ENCODE measurements around the gene NCKAP5.

Gene NCKAP5

DNA sequence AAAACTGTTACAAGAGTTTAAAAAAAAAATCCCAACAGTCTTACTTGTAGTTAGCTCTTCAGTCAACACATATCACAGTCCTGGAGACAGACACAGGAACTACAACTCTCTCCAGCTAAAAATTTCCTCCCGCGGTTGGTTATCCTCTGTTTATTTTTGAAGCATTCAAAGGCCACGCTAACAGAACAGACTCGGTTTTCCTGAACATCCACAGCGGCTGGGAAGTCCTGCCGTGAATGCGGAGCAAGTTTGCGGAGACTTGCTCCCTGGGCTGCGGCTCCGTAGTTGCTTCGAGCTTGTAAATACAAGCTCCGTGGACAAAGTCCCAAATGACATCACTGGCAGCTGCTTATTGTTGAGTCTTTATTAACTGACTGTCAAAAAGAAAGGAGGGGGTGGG, at the start of gene NCKAP5:
NCKAP5 (minus strand) TSS at position 292 of the 400 bp plus-strand sequence. CDS start 50,937 bp downstream, outside the sequence.
- DNase-seq (ENCODE audit: low spot score), result peak; percentile 34

DNA sequence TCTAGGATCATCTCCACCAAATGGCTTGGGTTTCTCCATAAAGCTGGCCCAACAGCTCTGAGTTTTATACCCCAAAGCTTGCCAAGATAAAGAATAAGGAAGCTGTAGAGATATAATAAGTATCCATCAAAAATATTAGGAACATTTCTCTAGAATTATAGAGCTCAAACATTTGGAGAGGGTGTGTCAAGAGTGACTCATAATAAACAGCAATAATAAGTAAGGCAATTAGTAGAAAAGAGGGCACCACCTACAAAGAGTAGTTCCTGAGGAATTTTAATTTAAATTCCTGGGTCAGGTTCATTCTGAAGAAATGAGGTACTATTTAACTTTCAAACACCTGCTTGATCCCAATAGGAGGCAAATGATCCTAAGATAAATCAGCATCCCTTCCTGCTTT, 41.4 kb upstream of the NCKAP5 start:
- no peak for DNase-seq (ENCODE audit: low spot score)

DNA sequence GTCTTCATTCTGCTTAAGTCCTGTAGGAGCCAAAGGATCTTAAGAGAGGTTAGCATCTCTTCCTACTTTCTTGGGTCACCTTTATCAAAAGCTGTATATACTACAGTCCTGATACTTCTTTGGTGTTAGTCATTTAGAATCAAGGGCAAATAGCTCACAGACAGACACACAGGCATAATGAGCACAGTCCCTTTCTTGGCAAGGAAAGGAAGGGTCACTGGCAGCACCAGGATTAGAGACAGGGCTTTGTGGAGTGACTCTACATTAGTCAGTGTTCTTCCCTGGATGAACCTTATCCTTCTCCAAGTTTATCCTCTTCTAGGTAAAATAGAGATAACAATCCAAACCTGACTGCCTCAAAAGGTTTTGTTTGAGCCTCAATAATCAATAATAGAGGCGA, 40.0 kb upstream of the NCKAP5 start:
- no peak for DNase-seq (ENCODE audit: low spot score)

DNA sequence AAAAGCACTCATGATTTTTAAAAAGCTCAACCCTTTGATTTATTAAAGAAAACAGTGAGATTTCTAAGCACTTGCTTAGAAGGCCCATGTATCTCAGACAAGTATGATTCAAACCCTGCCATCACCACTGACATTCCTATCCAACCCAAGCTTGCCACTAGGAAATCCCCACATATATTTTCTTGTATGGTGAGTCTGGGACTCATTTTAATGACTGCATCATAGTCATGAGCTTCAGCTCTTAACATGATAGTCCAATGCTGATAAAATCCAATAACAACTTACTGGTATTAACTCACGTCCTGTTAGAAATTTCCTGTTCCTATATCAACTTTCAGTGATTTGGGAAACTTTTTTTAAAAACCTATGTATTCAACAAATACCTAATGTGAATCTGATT, 39.4 kb upstream of the NCKAP5 start:
- no peak for DNase-seq (ENCODE audit: low spot score)

DNA sequence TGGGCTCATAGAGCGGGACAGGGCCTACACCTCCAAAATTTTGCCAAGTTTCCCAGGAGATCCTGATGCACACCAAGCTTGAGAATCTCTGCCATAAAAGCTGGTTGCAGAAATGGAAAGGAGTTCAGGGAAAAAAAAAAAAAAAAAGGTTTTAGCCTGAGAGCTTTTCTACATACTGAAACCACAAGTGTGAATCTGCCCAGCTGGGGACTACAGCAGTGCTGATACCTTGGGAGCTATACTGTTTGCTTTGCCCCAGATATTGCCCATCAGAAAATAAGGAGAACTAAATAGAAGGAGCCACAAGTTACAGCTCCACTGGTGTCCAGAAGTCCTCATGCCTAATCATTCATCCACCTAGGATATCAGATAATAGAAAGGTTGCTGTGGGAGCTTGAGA, 38.4 kb upstream of the NCKAP5 start:
- no peak for DNase-seq (ENCODE audit: low spot score)

DNA sequence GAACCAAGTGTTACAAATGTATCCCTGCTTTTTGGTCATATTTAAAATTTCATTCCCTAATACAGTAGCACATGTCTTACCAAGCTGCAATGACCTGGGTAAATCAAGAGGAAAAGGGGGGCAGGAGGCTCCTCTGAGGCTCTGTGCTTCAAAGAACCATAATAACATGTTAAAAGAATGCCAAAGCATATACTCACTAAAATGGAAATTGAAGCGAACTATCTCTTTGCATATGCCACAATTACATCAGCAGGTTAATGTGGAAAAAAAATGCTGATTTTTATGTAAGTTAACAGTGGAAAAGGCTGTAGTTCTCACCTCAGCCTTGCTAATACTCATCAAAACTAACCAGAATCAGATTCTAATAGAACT, 37.5 kb upstream of the NCKAP5 start:
- DNase-seq (ENCODE audit: low spot score), result no peak

DNA sequence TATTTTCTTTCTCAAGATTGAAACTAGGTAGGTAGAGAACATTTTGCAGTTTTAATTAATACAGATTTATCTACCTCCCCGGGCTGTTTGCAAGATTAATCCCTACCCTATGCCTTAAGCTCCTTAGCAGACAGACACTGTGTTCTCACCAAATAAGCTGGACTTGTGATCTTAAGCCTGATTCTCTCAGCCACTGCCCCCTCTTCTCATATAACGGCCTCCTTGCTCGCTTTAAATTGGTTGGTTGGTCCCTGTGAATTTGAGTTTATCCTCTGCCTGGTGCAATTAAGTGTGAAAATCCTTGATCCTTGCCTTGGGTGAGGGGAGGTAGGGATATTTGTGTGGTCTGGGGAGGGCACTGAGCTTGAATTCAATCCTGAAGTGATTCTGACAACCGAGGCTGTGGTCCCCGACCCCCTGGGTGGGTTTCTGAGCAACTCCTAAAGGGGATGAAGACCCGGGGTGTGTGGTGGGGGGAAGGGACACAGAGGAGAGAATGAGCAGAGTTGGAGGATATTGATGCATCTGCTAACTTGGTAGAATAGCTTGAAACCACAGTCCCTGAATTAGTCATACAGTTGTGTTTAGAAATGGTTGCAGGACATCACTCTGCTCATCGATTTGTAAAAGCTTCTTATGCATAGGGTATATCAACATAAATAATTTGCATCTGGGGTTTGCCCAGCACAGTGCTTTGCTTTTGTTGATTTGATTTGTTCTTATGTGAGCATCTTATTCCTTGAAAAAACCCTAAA, 36.9 kb upstream of the NCKAP5 start:
- no peak for DNase-seq (ENCODE audit: low spot score)

DNA sequence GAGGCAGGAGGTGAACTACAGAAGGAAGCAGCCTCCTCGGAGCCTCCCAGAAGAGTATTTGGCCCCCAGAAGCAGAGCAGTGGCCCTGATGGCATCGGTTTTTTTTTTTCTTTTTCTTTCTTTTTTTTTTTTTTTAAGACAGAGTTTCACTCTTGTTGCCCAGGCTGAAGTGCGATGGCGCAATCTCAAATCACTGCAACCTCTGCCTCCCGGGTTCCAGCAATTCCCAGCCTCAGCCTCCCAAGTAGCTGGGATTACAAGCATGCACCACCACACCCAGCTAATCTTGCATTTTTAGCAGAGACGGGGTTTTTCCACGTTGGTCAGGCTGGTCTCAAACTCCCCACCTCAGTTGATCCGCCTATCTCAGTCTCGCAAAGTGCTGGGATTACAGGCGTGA, 34.8 kb upstream of the NCKAP5 start:
- no peak for DNase-seq (ENCODE audit: low spot score)

DNA sequence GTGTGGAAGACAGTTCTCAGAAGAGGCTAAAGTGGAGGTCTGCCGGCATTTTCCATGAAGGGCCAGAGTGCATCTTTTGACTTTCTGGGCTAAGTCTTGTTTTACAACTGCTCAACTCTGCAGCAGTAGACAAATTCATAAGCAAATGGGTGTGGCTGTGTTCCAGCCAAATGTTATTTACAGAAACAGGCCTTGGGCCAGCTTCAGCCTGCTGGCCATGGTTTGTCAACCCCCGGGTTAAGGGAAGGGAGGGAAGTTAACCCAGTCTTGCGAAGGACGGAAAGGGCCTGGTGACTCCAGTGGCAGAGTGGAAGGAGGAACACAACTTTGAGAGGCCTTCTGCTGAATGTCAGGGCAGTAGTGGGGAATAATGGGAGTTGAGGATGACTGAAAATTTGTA, 34.3 kb upstream of the NCKAP5 start:
- DNase-seq (ENCODE audit: low spot score), result no peak

DNA sequence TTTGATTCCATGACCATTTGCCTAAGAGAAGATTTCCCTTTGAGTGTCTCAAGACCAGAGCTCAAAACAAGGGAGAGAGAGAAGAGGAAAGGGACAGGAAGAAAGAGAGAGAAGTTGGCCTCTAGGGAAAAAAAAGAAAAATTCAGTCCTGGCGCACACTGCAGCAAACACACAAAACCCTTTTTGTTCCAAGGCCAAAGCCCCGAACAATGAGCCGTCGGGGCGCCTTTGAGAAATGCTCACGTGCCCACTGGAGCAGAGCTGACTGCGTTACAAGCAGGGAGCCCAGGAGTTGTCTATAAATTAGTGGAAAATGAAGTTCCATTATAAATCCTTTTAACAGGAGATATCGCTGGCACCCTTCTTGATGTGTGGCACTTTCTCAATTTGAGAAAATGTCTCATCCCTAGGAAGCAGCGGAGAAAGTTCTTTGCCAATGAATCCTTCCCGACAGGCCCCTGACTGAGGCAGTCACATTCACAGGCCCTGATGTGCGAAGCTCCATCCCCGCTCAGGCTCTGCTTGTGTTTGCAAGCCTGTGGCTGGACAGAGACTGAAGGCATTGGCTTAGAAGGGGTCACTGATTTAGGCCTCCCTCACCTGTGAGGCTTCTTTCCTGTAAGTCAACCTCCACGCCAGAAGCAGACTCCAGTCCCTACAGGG, 32.1 kb upstream of the NCKAP5 start:
- DNase-seq (ENCODE audit: low spot score), result no peak

DNA sequence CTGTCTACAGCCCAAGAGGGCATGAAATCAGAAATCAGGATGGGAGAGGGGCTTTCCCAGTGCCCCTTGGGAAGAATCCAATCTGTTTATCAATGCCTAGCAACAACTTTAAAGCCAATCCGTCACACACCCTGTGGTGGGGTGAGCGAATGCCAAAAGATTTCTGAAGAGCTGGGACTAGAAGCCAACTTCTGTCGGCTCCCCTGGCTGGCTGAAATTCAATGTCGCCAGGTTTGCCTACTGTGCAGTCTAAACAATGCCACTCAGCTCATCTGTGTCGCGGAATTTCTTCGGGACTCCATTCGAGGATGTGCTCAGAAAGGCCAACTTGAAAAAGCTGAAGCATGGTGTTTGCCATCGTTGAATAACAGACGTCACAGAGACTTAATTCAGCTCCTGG, 31.5 kb upstream of the NCKAP5 start:
- DNase-seq (ENCODE audit: low spot score), result no peak

DNA sequence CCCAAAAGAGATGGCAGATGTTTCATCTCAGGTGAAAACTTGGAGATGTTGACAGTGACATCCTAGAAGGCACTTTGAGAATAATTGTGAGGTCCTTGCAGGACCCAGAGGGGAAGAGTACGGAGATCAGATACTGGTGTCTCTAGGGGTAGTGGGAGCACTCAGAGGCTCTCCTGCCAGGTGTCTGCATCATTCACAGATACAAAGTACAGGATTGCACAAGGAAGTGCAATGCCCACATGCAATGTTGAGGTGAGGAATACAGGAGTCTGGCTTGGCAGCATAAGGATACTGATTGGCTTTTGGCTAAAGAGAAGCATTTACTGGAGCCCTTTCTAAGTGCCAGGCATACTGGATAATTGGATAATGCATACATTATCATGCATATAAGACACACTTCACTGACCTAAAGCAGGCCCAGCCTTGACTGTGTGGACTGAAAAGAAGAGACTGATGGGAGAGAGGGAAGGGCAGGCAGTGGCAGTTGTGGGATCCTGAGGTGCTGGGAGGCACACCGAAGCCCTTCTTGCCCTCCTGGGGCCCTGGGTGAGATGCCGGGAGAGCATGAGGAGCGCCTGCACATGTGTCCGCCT, 31.0 kb upstream of the NCKAP5 start:
- no peak for DNase-seq (ENCODE audit: low spot score)

DNA sequence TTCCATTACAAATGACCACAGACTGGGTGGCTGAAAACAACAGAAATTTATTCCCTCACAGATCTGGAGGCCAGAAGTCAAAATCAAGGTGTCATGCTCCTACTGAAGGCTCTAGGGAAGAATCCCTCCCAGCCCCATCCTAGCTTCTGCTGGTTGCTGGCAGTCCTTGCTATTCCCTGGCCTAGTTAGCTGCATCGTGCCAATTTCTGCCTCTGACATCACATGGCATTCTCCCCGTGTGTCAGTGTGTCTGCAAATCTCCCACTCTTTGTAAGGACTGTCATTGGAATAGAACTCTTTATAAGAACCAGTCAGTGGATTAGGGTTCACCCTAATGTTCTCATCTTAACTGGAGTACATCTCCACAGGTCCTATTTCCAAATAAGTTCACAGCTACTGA, 30.5 kb upstream of the NCKAP5 start:
- DNase-seq (ENCODE audit: low spot score), result no peak

DNA sequence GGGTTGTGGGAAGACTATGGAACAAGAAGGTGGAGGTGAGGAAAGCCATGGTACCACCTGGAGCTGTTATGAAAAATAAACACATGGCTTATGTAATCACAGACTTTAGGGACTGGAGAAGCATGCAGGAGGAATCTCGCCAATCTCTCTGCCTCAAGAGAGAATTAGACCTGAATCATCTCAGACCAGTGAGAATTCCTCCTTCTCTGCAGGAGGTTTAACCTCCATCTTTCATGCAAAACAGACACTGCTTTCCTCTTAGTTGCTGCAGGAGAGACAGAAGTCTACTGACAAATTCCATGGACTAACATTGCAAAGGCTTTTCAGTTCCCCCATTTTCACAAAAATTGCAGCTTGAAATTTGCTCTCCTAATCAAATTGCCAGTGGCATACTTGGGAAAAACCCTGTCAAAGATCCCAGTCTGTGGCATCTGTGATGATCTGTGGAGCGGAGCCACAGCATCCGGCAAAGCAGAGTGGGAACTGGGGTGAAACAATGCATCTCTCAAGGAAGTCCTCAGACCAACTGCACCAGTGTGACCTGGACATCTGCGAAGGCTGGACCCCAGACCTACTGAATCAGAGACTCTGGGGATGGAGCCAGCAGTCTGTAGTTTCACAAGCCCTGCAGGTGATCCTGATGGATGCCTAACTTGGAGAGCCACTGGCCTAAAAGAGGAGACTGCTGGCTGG, 28.6 kb upstream of the NCKAP5 start:
- no peak for DNase-seq (ENCODE audit: low spot score)

DNA sequence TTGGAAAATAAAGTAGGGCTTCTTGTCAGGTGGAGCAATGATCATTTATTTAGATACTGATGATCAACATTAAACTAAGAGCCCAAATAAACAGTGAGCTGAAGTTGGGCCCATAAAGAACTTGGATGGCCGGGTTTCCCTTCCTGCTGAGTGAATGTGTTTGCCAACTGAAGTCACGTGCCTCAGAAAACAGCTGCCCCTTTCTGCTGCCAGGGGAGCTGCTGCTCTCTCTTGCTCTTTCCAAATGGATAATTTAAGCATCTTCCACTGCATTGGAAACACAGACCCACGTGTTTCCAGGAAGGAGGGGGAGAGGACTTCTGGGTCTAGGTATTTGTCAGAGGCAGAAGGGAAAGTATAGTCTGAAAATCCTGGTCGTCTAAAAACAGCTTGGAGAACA, 22.9 kb upstream of the NCKAP5 start:
- DNase-seq (ENCODE audit: low spot score), result no peak

DNA sequence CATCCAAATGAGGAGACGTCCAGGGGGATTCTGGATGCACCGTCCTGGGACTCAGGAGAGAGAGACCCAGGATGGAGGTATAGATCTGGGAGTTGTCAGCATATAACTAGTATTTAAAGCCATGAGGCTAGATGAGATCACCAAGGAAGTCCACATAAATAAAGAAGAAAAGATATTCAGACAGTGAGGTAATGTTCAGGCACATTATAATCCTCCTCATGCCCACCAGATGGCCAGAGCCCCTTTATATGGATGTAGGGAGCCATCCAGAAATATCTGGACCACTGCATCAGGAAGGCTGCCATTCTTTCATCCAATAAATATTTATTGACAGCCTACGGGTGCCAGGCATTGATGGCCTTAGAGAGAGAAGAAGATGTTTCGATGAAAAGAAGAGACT, 21.2 kb upstream of the NCKAP5 start:
- no peak for DNase-seq (ENCODE audit: low spot score)

DNA sequence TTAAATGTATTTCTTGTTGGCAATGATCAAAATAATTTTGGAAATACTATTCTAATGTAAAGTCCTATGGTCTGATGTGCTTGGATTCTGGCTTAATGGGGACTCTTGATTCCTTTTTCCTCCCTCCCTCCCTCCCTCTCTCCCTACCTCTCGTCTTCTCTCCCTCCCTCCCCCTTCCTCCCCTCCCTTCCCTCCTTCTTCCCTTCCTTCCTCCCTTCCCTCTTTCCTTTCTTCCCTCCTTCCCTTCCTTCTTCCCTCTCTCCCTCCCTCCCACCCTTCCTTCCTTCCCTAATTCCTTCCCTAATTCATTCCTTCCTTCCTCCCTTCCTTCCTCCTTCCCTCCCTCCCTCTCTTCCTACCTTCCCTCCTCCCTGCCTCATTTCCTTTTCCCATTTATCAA, 19.9 kb upstream of the NCKAP5 start:
- DNase-seq (ENCODE audit: low spot score), result no peak

DNA sequence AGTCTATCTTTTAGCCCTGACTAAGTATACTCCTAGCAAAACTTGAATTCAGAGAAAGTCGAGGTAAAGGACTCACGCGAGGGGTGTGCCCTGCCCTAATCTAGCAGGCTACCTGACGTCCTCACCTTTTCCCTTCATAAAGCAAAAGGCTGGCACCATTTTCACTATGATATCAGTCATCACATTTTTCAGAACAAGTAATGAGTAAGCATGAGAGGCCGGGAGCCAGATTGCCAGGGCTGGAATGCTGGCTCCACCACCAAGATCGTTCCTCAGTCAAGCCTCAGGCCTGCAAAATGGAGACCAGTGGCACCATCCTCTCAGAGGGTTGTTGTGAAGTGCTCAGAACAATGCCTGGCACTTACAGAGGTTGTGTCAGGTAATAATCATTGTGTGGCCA, 18.7 kb upstream of the NCKAP5 start:
- DNase-seq (ENCODE audit: low spot score), result no peak

DNA sequence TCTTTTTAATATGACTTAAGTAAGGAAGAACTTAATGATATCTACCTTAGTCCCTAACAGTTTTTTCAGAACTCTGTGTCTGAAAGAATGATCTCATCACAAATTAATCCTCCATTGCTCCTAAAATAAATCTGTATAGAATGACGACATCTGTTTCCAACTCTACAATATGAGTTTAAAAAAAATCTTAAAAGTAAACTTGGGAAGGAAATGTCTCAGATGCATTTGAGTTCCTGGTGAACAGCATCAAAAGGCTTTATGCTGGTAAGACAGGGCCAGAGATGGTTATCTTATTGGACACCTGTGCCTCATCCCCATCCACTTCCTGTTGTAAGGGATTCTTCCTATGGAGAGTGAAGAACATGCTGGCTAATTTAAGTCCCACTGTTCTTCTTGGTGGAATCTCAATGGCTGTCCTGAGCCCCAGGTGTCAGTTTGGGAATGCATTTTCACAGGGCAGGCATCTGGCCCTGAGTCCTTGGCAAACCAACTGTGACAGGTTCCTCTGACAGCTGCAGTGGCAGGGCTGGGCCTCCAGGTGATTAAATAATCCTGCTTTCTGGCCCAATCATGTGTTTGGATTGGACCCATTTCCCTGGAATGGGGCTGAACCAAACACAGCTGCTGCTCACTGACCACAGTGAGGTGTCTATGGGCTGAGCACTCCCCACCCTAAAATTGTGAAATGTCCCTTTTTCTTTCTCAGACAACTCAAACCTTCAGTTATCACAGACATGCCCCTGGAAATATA, 12.9 kb upstream of the NCKAP5 start:
- no peak for DNase-seq (ENCODE audit: low spot score)

DNA sequence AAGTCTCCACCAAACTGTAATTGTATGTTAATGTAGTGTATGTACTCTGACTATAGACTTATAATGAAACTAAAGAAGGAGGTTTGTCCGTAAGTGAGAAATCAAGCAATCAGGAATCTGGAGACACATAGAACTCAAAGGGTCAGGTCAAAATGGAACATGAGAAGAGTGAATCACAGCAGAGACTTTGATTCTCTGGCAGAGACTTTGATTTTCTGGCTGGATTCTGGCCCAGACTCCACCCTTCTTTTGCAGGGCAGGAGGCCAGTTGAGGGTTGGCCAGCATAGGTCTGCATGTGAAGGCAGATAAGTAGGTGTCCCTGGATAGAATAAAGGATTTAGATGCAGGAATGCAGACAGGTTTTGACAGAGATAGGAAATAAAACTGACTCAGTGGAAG, 11.0 kb upstream of the NCKAP5 start:
- DNase-seq (ENCODE audit: low spot score), result no peak

DNA sequence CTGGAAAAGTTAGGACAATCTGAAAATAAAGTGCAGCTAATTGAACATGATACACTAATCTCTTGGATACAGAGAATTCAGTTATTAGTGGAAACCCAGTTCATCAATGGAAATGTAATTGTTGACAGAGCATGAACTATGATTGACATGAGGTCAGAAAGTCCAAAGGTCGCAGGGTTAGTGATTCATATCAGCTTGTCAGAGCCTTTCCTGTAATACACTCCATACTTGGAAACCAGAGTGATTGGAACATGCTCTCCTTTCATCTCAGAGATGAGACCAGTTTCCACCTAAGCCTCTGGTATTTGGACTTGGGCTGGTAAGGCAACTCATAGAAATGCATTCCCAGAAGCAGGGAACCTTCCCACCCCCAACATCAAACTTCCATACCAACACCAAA, 8.5 kb upstream of the NCKAP5 start:
- no peak for DNase-seq (ENCODE audit: low spot score)

DNA sequence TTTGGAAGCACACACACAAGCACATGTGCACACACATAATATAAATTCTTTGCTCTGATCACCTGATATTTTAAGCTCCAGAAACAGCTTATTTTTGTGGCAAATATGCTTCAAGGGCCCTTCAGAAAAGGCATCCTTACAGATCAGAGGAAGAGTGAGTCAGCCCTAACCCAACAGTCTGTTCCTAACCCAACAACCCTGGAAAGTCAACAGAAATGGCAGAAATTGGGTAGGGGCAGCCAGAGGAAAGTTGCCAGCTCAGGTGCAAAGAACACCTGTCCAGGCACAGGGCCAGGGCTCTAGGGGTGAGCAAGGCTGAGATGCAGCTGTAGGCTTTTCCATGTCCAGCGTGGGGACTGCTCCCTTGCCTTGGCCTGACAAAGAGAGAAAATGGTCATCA, 6.4 kb upstream of the NCKAP5 start:
- no peak for DNase-seq (ENCODE audit: low spot score)

Data from hepatic stellate cell (primary cell).